Lung (tissue), 12 donors: ENCODE data around the gene NSMCE1. TPM values are rescaled to one million over a fixed set of nuclear protein-coding genes. Genes with fewer than 3 reads are reported as not detected.

ENCODE experiments used
- ATAC-seq: fragments of 200-7000 bp; cut with Tn5 transposase; one replicate; pipeline ENCODE4 v1.9.1; 2020; ENCODE audit warnings: moderate number of reproducible peaks; ENCODE audit not compliant: insufficient read depth, low FRiP score
- DNase-seq, 3 donors: peaks; one replicate each; pipeline ENCODE4 v3.0.0-alpha.2; 2013 to 2017
- H3K27ac ChIP-seq, 2 donors: one replicate each; pipeline ENCODE4 v1.5.1; 2013; ENCODE audit warnings: mild to moderate bottlenecking in 2 of 2, moderate library complexity in 2 of 2, control low read depth in 1 of 2, inconsistent platforms in 1 of 2, low read depth in 1 of 2, low read length in 1 of 2
- H3K27me3 ChIP-seq, 3 donors: one replicate each; pipeline ENCODE4 v1.5.1; 2013; ENCODE audit warnings: low read length in 2 of 3; ENCODE audit not compliant: control insufficient read depth in 3 of 3, insufficient read depth in 3 of 3
- H3K36me3 ChIP-seq, 4 donors: one replicate each; pipeline ENCODE4 v1.5.1; 2013; ENCODE audit warnings: low read length in 4 of 4, mild to moderate bottlenecking in 1 of 4, moderate library complexity in 1 of 4; ENCODE audit not compliant: control insufficient read depth in 4 of 4, insufficient read depth in 4 of 4
- H3K4me1 ChIP-seq, 5 donors: one replicate each; pipeline ENCODE4 v1.5.1; 2013; ENCODE audit warnings: low read length in 5 of 5, mild to moderate bottlenecking in 2 of 5, moderate library complexity in 1 of 5; ENCODE audit not compliant: control insufficient read depth in 5 of 5, insufficient read depth in 5 of 5
- H3K4me3 ChIP-seq: one replicate; pipeline ENCODE4 v1.5.1; 2013; ENCODE audit warnings: mild to moderate bottlenecking, control low read depth, moderate library complexity
- H3K9ac ChIP-seq, 2 donors: one replicate each; pipeline ENCODE4 v1.5.1; 2013; ENCODE audit warnings: low read length in 2 of 2, control low read depth in 1 of 2; ENCODE audit not compliant: insufficient read depth in 1 of 2
- H3K9me3 ChIP-seq, 4 donors: one replicate each; pipeline ENCODE4 v1.5.1; 2013; ENCODE audit warnings: low read length in 3 of 4, mild to moderate bottlenecking in 1 of 4, moderate library complexity in 1 of 4; ENCODE audit not compliant: control insufficient read depth in 4 of 4, insufficient read depth in 3 of 4
- WGBS, 2 donors: extraction: QIAGEN DNeasy Blood & Tissue Kit; methylation state at CpG; one replicate each; pipeline ENCODE4 v1.1.7; 2013; 5-methylcytosine and 5-hydroxymethylcytosine counted together
- polyA plus RNA-seq, 2 donors: library from polyadenylated mRNA; stranded (reverse); fragments of 200-250 nt; gene quantifications; one replicate each; pipeline ENCODE4 v1.2.1, GENCODE V29; 2013
- total RNA-seq, 2 donors: library from RNA; depleted of rRNA in 1 of 2; stranded (reverse); fragments of >200 nt in 1 of 2; gene quantifications; one replicate each; pipeline ENCODE4 v1.2.1, GENCODE V29; 2014 to 2021
- TF ChIP-seq, protein P1 (sequence below): IDR thresholded peaks from 2 replicates; pipeline ENCODE4 v1.5.1; 2012; ENCODE audit warnings: mild to moderate bottlenecking; ENCODE audit errors: control extremely low read depth, extremely low read depth
- donor health status: control.
- donor health status: control.
- donor health status: Bipolar disorder and iron deficiency.
- donor health status: healthy.
- donor health status: DM: yes; HTN: yes; CAD: no.

The NSMCE1 gene
- total and polyA plus RNA-seq, 4 donors = 37.4 to 75.4 (median 57.2) TPM

DNA sequence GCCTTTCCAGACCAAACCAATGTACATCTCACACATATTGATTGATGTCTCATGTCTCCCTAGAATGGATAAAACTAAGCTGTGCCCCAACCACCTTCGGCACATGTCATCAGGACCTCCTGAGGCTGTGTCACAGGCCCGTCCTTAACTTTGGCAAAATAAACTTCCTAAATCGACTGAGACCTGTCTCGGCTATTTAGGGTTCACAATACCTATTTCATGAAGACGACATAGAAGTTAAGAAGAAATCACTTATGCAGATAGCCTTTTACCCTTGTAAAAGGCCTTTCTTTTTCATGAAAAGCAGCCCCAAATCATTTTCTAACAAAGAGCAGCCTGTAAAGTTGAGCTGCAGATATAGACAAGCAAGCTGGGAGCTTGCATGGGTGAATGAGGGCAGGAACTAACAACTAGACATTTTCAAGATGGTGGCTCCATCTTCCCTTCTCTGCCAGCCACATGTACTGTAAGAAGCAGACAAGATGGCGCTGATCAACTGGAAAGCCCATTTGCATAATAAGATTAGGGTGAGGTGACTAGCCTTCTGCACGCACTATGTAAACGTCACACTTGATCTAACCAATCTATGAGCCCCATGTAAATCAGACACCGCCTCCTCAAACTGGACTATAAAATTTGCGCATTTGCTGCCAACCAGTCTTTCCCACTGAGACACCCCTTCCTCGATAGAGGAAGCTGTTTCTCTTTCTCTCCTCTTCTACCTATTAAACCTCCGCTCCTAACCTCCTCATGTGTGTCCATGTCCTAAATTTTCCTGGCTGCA lies 69.9 kb downstream of the NSMCE1 start:
- Histone ChIP-seq H3K4me1 (peaks cover 0 to 4% (median 3%) of the 10 kb centered on the region in 5 donors), H3K9me3 (no peaks in the 10 kb centered on the region), H3K4me3 (no peak overlapping the region), H3K9ac (no peak overlapping the region), H3K36me3 (no peaks in the 10 kb centered on the region), H3K27me3 (peaks cover 0 to 10% (median 4%) of the 10 kb centered on the region in 3 donors), H3K27ac (no peak overlapping the region)
- TF ChIP-seq, protein P1, sequence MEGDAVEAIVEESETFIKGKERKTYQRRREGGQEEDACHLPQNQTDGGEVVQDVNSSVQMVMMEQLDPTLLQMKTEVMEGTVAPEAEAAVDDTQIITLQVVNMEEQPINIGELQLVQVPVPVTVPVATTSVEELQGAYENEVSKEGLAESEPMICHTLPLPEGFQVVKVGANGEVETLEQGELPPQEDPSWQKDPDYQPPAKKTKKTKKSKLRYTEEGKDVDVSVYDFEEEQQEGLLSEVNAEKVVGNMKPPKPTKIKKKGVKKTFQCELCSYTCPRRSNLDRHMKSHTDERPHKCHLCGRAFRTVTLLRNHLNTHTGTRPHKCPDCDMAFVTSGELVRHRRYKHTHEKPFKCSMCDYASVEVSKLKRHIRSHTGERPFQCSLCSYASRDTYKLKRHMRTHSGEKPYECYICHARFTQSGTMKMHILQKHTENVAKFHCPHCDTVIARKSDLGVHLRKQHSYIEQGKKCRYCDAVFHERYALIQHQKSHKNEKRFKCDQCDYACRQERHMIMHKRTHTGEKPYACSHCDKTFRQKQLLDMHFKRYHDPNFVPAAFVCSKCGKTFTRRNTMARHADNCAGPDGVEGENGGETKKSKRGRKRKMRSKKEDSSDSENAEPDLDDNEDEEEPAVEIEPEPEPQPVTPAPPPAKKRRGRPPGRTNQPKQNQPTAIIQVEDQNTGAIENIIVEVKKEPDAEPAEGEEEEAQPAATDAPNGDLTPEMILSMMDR = no peak
- WGBS, 2 donors = 88 to 90% methylated on average over 12 of the region's 12 CpGs
- no peak for DNase-seq
- no peak for ATAC-seq

DNA sequence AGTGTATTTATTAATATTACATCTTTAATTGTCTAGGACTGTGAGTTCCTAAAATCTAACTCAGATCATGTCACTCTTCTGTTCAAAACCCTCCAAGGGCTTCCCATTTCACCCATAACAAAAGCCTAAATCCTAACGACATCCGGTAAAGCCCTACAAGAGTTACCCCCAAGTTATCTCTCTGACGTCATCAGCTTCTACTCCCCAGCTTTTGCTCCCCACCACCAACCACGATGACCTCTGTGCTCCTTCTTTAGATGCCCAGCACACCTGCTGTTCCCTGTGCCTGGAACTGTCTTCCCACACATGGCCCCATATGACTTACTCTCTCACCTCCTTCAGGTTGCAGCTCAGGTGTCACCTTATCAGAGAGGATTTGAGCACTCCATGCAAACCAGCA lies 71.6 kb downstream of the NSMCE1 start:
- TF ChIP-seq, protein P1 = no peak
- DNase-seq (no peak), ATAC-seq (no peak)
- Histone ChIP-seq H3K4me3 (no peak overlapping the region), H3K4me1 (no peaks in the 10 kb centered on the region), H3K27me3 (peaks cover 0 to 10% (median 4%) of the 10 kb centered on the region in 3 donors), H3K36me3 (no peaks in the 10 kb centered on the region), H3K9me3 (peaks cover 0 to 2% (median 0%) of the 10 kb centered on the region in 4 donors), H3K9ac (no peak overlapping the region), H3K27ac (no peak overlapping the region)
- whole genome bisulfite sequencing, 2 donors = 72 to 91% methylated on average over 4 of the region's 4 CpGs

DNA sequence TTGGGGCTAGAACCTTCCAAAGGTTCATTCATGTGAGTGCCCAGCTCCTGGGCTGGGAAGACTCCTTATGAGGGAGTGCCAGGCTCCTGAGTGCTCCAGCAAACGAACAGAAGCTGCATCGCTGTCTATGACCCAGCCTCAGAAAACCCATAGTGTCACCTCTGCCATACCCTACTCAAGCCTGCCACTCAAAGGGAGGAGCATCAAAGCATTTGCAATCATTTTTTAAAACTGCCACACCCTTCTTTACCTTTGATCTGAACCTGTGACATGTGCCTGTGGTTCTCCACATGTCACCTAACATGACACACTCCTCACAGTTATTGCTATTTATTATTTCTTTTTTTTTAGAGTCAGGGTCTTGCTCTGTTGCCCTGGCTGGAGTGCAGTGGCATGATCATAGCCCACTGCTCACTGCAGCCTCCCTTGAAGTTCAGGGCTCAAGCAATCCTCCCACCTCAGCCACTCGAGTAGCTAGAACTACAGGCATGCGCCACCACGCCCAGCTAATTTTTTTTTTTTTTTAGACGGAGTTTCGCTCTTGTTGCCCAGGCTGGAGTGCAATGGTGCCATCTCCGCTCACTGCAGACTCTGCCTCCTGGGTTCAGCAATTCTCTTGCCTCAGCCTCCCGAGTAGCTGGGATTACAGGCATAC lies 72.5 kb downstream of the NSMCE1 start:
- no peak overlapping the region for H3K4me3 ChIP-seq
- no peaks in the 10 kb centered on the region for H3K4me1 ChIP-seq
- 83 to 89% methylated on average over 9 of the region's 9 CpGs for WGBS, 2 donors
- ATAC-seq = no peak
- no peaks in the 10 kb centered on the region for H3K36me3 ChIP-seq
- no peak overlapping the region for H3K9ac ChIP-seq
- no peak overlapping the region for H3K27ac ChIP-seq
- TF ChIP-seq, protein P1 = no peak
- peaks cover 0 to 10% (median 4%) of the 10 kb centered on the region in 3 donors for H3K27me3 ChIP-seq
- peaks cover 0 to 2% (median 0%) of the 10 kb centered on the region in 4 donors for H3K9me3 ChIP-seq
- no peak for DNase-seq
